GM18507 (cell line): ENCODE measurements around the gene TMEM91.
"Not testable (repeated sequence)": the region's sequence is repeated elsewhere in the genome, so short reads cannot be mapped to it uniquely, and the experiment has no call there.

Experiments
- DNase-seq: peaks from one replicate; pipeline ENCODE4 v3.0.0; 2011; ENCODE audit warnings: low read depth; ENCODE audit not compliant: insufficient read length; ENCODE audit errors: extremely low spot score
- FAIRE-seq: peaks from 2 replicates; lab custom pipeline; 2011; peaks lifted over from hg19 to GRCh38; lab: Jason Lieb, UNC

TMEM91 gene

DNA sequence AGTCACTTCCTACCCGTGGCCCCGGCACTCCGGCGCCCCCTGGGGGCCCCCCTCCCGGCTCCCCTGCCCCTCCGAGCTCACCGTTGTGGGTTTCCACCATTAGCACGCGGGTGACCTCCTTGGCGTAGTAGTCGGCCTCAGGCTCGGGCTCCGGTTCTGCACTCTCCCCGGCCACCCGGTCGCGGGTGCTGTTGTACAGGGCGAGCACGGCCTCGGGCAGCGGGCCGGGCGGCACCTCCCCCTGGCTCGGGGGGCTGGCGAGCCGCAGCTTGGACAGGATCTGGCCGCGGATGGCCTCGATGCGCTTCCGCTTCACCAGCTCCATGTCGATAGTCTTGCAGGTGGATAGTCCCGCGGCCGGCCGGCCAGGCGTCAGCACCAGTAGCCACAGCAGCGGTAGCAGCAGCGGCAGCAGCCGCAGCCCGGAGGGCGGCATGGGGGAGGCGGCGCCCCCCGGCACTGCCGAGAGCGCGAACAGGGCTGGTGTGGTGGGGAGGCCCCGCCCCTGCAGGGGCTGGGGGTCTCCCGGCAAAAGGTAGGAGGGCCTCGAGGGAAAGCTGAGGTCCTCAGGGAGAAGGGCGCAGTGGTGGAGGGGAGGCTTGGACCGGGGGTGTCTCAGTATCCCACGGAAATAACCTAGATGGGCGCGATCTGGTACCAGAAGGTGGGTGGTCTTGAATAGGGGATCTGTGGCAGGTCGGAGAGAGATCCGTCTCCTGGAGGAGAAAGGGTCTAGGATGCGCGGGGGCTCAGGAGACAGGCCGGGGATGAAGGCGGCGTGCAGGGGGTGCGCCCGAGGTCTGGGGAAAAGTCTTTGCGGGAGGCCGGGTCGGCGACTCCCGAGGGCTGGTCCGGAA, 23.5 kb upstream of the TMEM91 start:
- DNase-seq = peak; percentile 58
- FAIRE-seq = no peak

DNA sequence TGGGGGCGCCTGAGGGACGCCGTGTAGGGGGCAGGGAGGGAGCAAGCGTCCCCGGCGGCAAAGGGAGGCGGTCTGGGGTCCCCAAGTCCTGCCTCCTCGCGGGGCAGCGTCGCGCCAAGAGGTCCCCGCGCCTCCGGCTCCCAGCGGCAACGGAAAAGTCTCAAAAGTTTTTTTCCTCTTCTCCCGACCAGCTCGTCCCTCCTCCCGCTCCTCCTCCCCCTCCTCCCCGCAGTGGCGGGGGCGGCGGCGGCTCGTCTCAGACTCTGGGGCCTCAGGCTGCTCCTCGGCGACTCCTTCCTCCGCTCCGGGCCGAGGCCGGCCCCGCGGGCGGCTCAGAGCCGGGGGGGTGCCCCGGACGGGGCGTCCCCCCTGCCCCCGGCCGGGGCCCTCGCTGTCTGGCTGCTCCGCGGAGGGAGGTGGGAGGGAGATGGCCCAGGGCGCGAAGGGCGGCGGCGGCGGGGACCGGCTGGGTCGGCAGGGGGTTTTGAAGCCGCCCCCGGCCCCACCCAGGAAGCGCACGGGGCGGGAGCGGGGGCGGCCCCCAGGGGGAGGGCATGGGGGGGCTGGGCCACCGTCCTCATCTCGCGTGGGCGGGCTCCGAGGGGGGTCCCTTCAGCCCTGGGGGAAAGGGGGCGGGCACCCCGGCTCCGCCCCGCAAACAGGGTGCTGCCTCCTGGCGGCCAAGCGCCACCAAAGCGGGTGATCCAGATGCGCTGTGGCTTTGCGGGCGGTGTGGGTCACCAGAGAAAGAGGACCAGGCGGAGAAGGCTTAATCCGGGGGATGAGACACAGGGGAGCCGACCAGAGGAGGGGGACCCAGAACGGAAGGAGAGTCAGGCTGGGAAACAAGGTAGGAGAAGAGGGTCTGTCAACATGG, 22.6 kb upstream of the TMEM91 start, which contains the start of gene TGFB1:
TGFB1 (minus strand) TSS at position 457 of the 877 bp plus-strand sequence. CDS start 878 bp downstream, outside the sequence.
- DNase-seq (peak; percentile 96), FAIRE-seq (peak; percentile 89)

DNA sequence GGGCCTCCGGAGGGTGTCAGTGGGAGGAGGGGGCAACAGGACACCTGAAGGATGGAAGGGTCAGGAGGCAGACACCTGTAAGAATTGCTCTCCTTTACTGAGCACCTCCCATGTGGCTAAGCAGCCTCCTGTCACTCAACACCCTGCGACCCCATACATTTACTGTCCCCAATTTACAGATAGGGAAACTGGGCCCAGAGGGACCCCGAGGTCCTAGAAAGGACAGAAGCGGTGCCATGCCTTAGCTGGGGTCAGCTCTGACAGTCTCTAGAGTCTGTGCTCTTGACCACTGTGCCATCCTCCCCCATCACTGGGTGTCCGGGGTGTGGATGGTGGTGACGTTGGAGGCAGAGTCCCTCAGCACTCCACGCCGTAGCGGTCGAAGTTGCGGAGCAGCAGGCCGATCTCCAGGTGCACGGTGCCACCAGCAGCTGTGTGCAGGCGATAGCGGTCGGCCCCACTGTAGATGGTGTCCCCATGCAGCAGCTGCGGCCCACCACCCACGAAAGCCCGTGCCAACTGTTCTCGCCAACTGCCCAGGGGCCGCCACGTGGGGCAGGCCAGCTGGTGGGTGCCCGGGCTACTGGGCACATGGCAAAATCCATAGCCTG, 21.9 kb upstream of the TMEM91 start:
- no peak for DNase-seq
- no peak for FAIRE-seq

DNA sequence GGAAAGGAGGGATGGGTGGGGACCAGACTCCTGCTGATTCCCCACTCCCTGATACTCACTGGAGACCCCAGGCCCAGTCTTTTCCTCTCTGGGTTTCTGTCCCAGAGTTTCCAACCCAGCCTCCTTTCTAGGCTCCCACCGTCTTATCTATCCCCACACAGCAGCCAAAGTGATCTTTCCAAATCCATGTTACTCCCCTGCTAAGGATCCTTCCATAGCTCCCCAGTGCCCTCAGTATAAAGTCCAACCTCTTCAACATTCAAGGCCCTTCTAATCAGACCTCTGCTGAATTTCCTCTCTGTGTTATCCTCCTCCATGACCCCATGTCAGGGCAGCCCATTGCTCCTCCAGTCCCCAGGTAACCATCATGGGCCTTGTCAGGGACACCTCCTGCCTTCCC, 21.3 kb upstream of the TMEM91 start:
- no peak for FAIRE-seq

DNA sequence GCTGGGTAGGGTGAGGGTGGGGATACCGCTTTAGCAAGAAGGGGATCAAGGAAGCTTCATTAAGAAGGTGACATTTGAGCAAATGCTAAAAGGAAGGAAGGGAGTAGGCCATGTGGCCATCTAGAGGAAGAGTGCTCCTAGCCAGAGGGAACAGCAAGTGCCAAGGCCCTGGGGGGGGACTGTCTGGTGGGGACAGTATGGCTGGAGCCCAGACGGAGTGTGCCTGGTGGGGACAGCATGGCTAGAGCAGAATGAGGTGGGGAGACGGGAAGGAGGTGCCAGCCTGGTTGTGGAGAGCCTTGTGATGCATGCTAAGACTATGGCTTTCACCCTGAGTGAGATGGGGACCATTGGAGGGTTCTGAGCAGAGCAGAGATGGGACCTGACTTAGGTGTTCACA, 20.5 kb upstream of the TMEM91 start:
- DNase-seq (no peak), FAIRE-seq (no peak)

More for the DNA sequence above, 21.3 kb upstream of the TMEM91 start:
- no peak for DNase-seq

DNA sequence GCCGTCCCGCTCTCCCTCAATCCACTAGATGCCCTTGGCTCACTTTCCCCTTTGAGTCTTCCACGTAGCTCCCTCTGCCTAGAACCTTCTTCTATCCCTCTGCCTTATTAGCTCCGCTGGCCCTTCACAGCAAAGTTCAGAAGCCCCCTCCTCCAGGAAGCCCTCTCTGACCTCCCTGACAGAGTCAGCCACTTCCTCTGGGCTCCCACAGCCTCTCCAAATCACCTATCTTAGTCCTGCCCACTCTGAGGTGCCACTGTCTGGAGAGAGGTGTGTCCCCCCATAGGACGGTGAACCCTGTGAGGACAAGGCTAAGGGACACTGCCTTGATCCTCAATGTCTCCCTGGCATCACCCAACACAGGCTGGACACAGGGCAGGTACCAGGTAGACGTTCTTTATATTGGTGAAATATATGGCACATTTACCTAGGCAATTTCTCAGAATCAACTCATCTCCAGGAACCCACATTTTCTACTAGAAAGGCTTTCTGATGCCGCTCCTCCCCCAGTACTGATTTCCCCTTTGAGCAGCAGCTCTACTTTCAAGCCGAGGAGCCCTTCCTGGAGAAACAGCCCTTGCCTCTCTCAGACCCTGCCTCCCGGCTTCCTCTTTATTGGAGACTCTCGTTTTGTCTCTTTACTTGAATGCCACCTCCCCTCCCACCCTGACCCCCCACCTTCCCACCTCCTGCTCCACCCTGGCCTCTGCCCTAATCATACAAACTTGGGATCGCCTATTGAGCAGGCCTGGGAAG, 19.2 kb upstream of the TMEM91 start:
- FAIRE-seq = no peak

DNA sequence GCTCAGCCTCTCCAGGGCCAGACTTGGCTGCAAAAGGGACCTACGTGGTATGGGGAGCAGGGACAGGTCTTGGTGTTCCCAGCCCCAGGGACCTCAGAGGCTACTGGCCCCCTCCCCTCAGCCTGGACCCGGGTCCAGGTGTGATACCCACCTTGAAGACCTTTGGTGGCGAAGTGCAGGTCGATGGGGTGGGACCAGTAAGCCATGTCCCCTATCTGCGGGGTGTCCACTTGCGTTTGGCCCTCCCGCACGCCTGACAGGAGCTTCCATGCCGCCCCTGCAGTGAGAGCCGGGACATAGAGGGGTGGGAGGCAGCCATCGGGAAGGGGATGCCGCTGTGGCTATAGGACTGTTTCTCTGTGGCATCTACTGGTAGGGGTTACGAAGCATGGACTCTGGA, 18.6 kb upstream of the TMEM91 start:
- FAIRE-seq = no peak

More for the DNA sequence above, 19.2 kb upstream of the TMEM91 start:
- no peak for DNase-seq

DNA sequence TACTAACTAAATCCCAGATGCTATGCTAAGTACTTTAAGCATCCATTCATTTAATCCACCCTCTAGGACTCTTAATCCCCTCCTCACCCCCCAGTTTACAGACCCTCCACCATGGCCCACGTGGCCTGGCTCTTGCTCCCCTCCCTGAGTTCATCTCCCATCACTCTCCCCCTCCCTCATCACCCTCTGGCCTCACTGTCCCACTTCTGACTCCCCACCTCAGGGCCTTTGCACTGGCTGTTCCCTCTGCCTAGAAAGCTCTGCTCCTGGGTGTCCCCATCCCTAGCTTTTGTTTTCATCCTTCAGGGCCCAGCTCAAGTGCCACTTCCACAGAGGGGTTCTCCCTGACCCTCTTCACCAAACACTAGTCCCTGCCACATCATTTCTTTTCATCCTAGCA, 16.6 kb upstream of the TMEM91 start:
- no peak for FAIRE-seq
- no peak for DNase-seq

More for the DNA sequence above, 18.6 kb upstream of the TMEM91 start:
- DNase-seq = no peak

DNA sequence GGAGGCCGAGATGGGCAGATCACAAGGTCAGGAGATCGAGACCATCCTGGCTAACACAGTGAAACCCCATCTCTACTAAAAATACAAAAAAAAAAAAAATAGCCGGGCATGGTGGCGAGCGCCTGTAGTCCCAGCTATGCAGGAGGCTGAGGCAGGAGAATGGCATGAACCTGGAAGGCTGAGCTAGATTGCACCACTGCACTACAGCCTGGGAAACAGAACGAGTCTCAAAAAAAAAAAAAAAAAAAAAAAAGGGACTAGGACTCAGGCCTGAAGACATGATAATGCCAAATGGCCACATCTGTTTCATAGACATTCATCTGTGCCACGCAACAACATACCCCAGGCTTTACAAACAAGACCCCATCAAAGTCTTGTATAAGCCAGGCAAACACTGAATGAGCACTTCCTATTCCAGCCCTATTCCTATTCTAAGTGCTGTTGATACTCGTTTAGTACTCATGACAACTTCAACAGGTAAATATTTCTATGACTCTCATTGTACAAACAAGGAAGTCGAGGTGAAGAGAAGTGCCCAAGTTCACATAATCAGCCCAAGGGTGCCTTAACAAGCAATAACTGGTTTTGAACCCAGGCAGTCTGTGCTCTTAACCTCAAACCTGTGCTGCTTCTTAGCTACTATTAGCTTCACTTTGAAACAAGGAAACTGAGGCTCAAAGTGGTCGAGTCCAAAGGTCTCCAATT, 14.0 kb upstream of the TMEM91 start:
- no peak for FAIRE-seq
- DNase-seq = no peak

DNA sequence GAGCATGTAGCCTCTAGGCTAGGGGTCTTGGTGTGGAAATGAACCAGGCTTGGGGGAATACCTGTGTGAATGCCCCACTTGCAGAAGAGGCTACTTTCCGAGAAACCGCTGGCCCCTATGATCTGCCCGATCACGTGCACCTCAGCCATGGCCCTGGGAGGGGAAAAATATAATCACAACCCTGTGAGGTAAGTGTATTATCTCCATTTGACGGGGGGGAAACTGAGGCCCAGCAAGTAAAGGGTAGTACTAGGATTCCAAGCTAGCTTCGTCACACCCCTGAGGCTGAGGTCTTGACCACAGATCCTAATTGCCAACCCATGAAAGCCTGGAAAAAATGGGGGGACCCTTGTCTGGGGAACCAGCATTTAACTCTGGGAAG, 13.0 kb upstream of the TMEM91 start:
- DNase-seq (no peak), FAIRE-seq (no peak)

DNA sequence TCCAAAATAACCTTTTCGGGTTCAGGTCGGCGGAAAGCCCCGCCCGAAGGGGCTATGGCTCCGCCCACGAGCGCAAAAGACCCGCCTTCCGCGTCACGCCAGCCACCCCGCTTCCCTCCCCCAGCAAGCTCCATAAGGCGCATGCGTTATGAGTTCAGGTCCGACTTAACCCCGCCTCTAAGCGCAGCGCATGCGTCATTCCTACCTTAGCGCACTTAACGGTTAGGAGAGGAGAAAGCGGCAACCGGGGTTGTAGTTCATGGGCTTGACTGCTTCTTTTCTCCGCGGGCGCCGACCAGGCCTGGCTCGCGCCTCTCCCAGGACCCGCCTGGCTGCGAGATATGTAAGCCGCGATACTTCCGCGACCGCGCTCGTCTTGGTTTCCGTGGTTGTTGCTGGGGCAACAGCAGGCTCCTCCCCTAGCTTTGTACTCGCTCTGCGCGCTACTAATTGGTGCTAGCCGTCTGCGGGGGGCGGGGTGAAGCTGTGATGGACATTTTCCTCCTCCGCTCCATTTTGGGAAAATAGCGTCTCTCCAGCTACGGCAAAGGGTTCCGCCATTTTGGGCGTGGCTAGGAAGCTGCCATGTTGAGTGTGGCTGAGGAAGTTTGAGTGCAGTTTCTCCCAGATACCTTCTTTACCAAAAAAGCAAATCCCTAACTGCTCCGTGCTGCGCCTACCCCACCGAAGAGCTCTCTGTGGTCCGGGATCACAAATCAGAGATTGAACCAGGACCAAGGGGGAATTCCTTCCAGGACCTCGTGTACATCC, 12.4 kb upstream of the TMEM91 start, which contains the start of gene B9D2:
B9D2 (minus strand) TSS at position 397 of the 771 bp plus-strand sequence. CDS start 630 bp downstream, outside the sequence.
- FAIRE-seq = peak; percentile 98
- peak; percentile 88 for DNase-seq

DNA sequence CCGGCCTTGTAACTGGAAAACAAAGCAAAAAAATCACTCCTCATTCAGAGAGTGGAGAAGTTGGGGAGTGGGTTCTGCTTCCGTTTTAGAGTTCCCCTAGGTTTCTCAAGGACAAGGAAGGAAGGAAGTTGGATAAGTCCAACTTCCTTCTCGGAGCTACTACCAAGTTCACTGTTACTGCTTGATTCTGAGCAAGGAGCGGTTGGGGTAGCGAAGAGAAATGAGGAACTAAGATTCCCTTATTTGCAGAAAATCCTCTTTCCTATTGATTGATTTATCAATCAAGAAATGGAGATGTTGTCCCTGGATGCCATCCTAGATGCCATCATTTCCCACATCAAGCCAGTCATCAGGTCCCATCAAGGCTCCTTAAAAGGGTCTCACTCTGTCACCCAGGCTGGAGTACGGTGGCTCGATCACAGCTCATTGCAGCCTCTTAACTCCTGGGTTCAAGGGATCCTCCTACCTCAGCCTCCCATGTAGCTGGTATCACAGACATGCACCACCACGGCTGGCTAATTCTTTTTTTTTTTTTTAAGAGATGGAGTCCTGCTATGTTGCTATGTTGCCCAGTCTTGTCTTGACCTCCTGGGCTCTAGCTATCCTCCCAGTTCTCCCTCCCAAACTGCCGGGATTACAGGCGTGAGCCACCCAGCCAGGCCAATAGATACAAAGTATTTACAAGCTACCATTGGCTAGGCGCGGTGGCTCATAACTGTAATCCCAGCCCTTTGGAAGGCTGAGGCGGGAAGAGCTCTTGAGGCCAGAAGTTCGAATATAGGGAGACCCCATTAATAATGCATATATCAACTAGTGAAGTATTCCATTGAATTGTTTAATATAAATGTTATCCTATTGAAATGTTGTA, 11.6 kb upstream of the TMEM91 start:
- FAIRE-seq (peak; percentile 60), DNase-seq (no peak)

DNA sequence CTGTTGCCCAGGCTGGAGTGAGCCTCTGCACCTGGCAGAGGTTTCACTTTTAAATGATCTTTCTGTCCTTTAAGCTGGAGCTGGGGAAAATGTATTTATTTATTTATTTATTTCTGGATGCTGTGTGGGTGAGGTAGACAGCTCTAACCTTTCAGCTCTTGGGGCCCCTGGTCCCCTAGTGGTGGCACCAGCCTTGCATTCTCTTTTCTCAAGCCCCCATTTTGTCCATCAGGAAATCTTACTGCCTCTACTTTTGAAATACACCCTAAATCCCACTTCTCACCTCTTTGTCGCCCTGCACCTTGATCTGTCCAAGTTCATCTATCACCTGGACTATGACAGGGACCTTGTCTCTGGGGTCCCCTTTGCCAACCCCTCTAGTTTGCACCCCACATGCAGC, 10.2 kb upstream of the TMEM91 start:
- FAIRE-seq (no peak), DNase-seq (no peak)

DNA sequence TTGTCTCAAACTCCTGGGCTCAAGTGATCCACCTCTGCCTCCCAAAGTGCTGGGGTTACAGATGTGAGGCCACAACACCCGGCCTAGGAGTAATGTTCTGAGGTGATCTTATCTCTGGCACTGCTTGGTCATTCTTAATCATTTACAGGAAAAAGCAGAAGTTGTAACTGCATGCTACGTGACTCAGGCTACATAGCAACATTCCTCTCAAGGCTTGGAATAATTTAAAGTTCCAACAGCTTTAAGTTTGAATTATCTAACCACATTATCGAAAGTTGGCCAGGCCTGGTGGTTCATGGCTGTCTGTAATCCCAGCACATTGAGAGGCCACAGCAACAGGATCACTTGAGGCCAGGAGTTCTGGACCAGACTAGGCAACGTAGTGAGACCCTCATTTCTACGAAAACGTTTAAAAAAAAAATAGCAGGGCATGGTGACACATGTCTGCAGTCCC, 8.5 kb upstream of the TMEM91 start:
- no peak for DNase-seq
- peak; percentile 93 for FAIRE-seq

DNA sequence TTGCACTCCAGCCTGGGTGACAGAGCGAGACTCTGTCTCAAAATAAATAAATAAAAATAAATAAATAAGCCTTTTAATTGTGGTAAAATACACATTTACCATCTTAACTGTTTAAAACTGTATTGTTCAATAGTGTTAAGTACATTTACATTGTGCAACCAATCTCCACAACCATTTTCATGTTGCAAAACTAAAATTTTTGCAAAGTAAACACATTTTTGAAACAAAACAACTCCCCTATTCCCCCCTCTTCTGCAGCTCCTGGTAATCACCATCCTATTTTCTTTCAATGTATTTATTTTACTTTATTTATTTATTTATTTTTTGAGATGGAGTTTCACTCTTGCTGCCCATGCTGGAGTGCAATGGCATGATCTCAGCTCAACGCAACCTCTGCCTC, 6.6 kb upstream of the TMEM91 start:
- DNase-seq (no peak), FAIRE-seq (no peak)

DNA sequence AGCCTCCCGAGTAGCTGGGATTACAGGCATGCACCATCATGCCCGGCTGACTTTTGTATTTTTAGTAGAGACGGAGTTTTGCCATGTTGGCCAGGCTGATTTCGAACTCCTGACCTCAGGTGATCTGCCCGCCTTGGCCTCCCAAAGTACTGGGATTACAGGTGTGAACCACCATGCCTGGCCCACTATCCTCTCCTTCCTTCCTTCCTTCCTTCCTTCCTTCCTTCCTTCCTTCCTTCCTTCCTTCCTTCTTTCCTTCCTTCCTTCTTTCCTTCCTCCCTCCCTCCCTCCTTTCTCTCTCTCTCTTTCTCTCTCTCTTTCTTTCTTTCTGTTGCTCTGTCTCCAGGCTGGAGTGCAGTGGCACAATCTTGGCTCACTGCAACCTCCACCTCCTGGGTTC, 5.2 kb upstream of the TMEM91 start:
- FAIRE-seq, DNase-seq: not testable (repeated sequence)

DNA sequence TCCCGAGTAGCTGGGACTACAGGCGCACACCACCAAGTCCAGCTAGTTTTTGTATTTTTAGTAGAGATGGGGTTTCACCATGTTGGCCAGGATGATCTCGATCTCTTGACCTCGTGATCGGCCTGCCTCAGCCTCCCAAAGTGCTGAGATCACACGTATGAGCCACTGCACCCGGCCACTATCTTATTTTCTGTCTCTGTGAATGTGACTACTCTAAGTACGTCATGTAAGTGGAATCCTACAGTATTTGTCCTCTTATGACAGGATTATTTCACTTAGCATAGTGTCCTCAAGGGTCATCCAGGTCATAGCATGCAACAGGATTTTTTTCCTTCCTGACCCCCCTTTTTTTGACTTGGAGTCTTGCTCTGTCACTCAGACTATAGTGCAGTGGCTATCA, 4.8 kb upstream of the TMEM91 start:
- no peak for FAIRE-seq
- no peak for DNase-seq
